ENCODE measurements around the gene RFPL3.

The RFPL3 gene

GRCh38 chr22:32385681-32386080 is 28.0 kb downstream of the RFPL3 start:
- no peak for TF ChIP-seq CTCF (IDR thresholded peaks at IDR 0.05; ENCODE audit: insufficient read depth, low read length, poor library complexity, severe bottlenecking)
- Histone ChIP-seq H3K4me3 (replicated peaks; ENCODE audit: low read depth, low read length) (no peak overlapping the region), H3K36me3 (ENCODE audit: control insufficient read depth, insufficient read depth, low read length) (peaks cover 16% of the 10 kb centered on the region), H3K27me3 (replicated peaks; ENCODE audit: control insufficient read depth, insufficient read depth, low read length) (no peaks in the 10 kb centered on the region)
- DNase-seq (ENCODE audit: extremely low read depth, insufficient read length) = no peak

GRCh38 chr22:32389685-32390084 is 32.0 kb downstream of the RFPL3 start:
- H3K36me3 ChIP-seq (ENCODE audit: control insufficient read depth, insufficient read depth, low read length) = peaks cover 20% of the 10 kb centered on the region
- TF ChIP-seq CTCF (IDR thresholded peaks at IDR 0.05; ENCODE audit: insufficient read depth, low read length, poor library complexity, severe bottlenecking) = peak; percentile 42
- H3K27me3 ChIP-seq (replicated peaks; ENCODE audit: control insufficient read depth, insufficient read depth, low read length) = no peaks in the 10 kb centered on the region
- DNase-seq (ENCODE audit: extremely low read depth, insufficient read length) = no peak
- H3K4me3 ChIP-seq (replicated peaks; ENCODE audit: low read depth, low read length) = no peak overlapping the region

GRCh38 chr22:32395107-32395506 is 37.4 kb downstream of the RFPL3 start:
- TF ChIP-seq CTCF (IDR thresholded peaks at IDR 0.05; ENCODE audit: insufficient read depth, low read length, poor library complexity, severe bottlenecking) = no peak
- peaks cover 25% of the 10 kb centered on the region for H3K36me3 ChIP-seq (ENCODE audit: control insufficient read depth, insufficient read depth, low read length)

GRCh38 chr22:32396255-32396654 is 38.6 kb downstream of the RFPL3 start:
- H3K4me3 ChIP-seq (replicated peaks; ENCODE audit: low read depth, low read length) = no peak overlapping the region
- TF ChIP-seq CTCF (IDR thresholded peaks at IDR 0.05; ENCODE audit: insufficient read depth, low read length, poor library complexity, severe bottlenecking) = no peak
- peaks cover 28% of the 10 kb centered on the region for H3K36me3 ChIP-seq (ENCODE audit: control insufficient read depth, insufficient read depth, low read length)
- H3K27me3 ChIP-seq (replicated peaks; ENCODE audit: control insufficient read depth, insufficient read depth, low read length) = no peaks in the 10 kb centered on the region
- no peak for DNase-seq (ENCODE audit: extremely low read depth, insufficient read length)

More at GRCh38 chr22:32395107-32395506, 37.4 kb downstream of the RFPL3 start:
- DNase-seq (ENCODE audit: extremely low read depth, insufficient read length) = no peak
- H3K27me3 ChIP-seq (replicated peaks; ENCODE audit: control insufficient read depth, insufficient read depth, low read length) = no peaks in the 10 kb centered on the region
- H3K4me3 ChIP-seq (replicated peaks; ENCODE audit: low read depth, low read length) = no peak overlapping the region

- no peak for DNase-seq (ENCODE audit: extremely low read depth, insufficient read length)
- H3K36me3 ChIP-seq (ENCODE audit: control insufficient read depth, insufficient read depth, low read length) = peaks cover 30% of the 10 kb centered on the region
- no peak for TF ChIP-seq CTCF (IDR thresholded peaks at IDR 0.05; ENCODE audit: insufficient read depth, low read length, poor library complexity, severe bottlenecking)
- H3K4me3 ChIP-seq (replicated peaks; ENCODE audit: low read depth, low read length) = no peak overlapping the region
- no peaks in the 10 kb centered on the region for H3K27me3 ChIP-seq (replicated peaks; ENCODE audit: control insufficient read depth, insufficient read depth, low read length)
Observed at GRCh38 chr22:32396746-32397145, 39.1 kb downstream of the RFPL3 start.

GRCh38 chr22:32401486-32401885 is 43.8 kb downstream of the RFPL3 start:
- Histone ChIP-seq H3K36me3 (ENCODE audit: control insufficient read depth, insufficient read depth, low read length) (peaks cover 14% of the 10 kb centered on the region), H3K27me3 (replicated peaks; ENCODE audit: control insufficient read depth, insufficient read depth, low read length) (no peaks in the 10 kb centered on the region), H3K4me3 (replicated peaks; ENCODE audit: low read depth, low read length) (no peak overlapping the region)
- no peak for TF ChIP-seq CTCF (IDR thresholded peaks at IDR 0.05; ENCODE audit: insufficient read depth, low read length, poor library complexity, severe bottlenecking)
- no peak for DNase-seq (ENCODE audit: extremely low read depth, insufficient read length)
